Measurements from ENCODE around the gene FSTL1. TPM values are rescaled to one million over a fixed set of nuclear protein-coding genes. Genes with fewer than 3 reads are reported as not detected.

The FSTL1 gene
- total and polyA plus RNA-seq, 8 donors, result 7.3 to 131 (median 15.1) TPM

GRCh38 chr3:120433662-120434331 lies 17.0 kb downstream of the FSTL1 start:
- FAIRE-seq (no peak), ATAC-seq (no peak), DNase-seq (no peak)
- Histone ChIP-seq H3K27ac (no peak overlapping the region), H3K36me3 (no peaks in the 10 kb centered on the region), H3K9me3 (no peaks in the 10 kb centered on the region), H3K27me3 (no peaks in the 10 kb centered on the region), H3K4me3 (no peak overlapping the region), H3K4me1 (peaks cover 0 to 3% (median 0%) of the 10 kb centered on the region in 3 donors)
- intact Hi-C loops (cut with DNase I), result no loop called here
- 85 to 96% methylated on average over 4 of the region's 4 CpGs for WGBS, 2 donors
- no peak for TF ChIP-seq CTCF (IDR thresholded peaks at IDR 0.05)

- no peaks in the 10 kb centered on the region for H3K27me3 ChIP-seq
- no peaks in the 10 kb centered on the region for H3K36me3 ChIP-seq
- no peaks in the 10 kb centered on the region for H3K9me3 ChIP-seq
- H3K27ac ChIP-seq, result peak overlapping the region in 1 of 4 donors; percentile 18
- intact Hi-C loops (cut with DNase I), result no loop called here
- H3K4me1 ChIP-seq, result peaks cover 0 to 3% (median 0%) of the 10 kb centered on the region in 3 donors
- WGBS, 2 donors, result 87 to 97% methylated on average over 4 of the region's 4 CpGs
- H3K4me3 ChIP-seq, result no peak overlapping the region
- no peak for FAIRE-seq
- TF ChIP-seq CTCF (IDR thresholded peaks at IDR 0.05), result no peak
- DNase-seq, result no peak
- ATAC-seq, result no peak
These were observed 18.5 kb downstream of the FSTL1 start for GRCh38 chr3:120432150-120432860.

GRCh38 chr3:120429921-120430361 lies 20.9 kb downstream of the FSTL1 start:
- intact Hi-C loops (cut with DNase I), result loop anchor here in 2 of 3 donors (10.0 kb wide), 2 partner anchors 115 to 125 kb away; no protein-coding TSS in a partner anchor
- WGBS, 2 donors, result 82 to 89% methylated on average over 1 of the region's 1 CpG
- Histone ChIP-seq H3K9me3 (no peaks in the 10 kb centered on the region), H3K27me3 (no peaks in the 10 kb centered on the region), H3K4me1 (peaks cover 0 to 2% (median 0%) of the 10 kb centered on the region in 3 donors), H3K36me3 (no peaks in the 10 kb centered on the region), H3K4me3 (no peak overlapping the region), H3K27ac (no peak overlapping the region)
- TF ChIP-seq CTCF (IDR thresholded peaks at IDR 0.05), result no peak
- FAIRE-seq (no peak), ATAC-seq (no peak), DNase-seq (no peak)

- Histone ChIP-seq H3K4me1 (peaks cover 0 to 2% (median 0%) of the 10 kb centered on the region in 3 donors), H3K27ac (no peak overlapping the region), H3K27me3 (no peaks in the 10 kb centered on the region), H3K4me3 (no peak overlapping the region), H3K9me3 (no peaks in the 10 kb centered on the region), H3K36me3 (no peaks in the 10 kb centered on the region)
- FAIRE-seq (no peak), DNase-seq (no peak), ATAC-seq (no peak)
- 79 to 88% methylated on average over 2 of the region's 2 CpGs for WGBS, 2 donors
- TF ChIP-seq CTCF (IDR thresholded peaks at IDR 0.05), result no peak
- intact Hi-C loops (cut with DNase I), result loop anchor here in 2 of 3 donors (10.0 kb wide), 2 partner anchors 116 to 126 kb away; no protein-coding TSS in a partner anchor
These were observed 21.9 kb downstream of the FSTL1 start for GRCh38 chr3:120428924-120429323.
